GM12878 (cell line): ENCODE data around the gene RHBDD1. TPM values are rescaled to one million over a fixed set of nuclear protein-coding genes. Genes with fewer than 3 reads are reported as not detected.

ENCODE experiments used
- ATAC-seq: fragments of 200-7000 bp; cut with Tn5 transposase; 3 replicates; pipeline ENCODE4 v1.9.1; 2020; ENCODE audit warnings: mild to moderate bottlenecking, moderate library complexity
- BruUV-seq: library from RNA; stranded (reverse); fragments of 400-500 nt; replicated peaks from 2 replicates; lab custom pipeline; 2021; lab: Mats Ljungman, UMichigan
- CTCF ChIA-PET: fragments of 300-600 bp; sonication (Branson Sonifier 250); formaldehyde crosslinking; extraction: SDS; loops from one replicate; lab custom pipeline; 2021; ENCODE audit warnings: inconsistent platforms; lab: Yijun Ruan, JAX
- POLR2A ChIA-PET: fragments of 350-600 bp; formaldehyde crosslinking; extraction: SDS; loops from one replicate; lab custom pipeline; 2021; ENCODE audit warnings: inconsistent platforms; lab: Charles Lee
- RAD21 ChIA-PET: fragments of 300-600 bp; sonication (Branson Sonifier 250); formaldehyde crosslinking; loops from one replicate; lab custom pipeline; 2023; ENCODE audit warnings: antibody characterized with exemption; ENCODE audit not compliant: unreplicated experiment; lab: Charles Lee
- SMC1A ChIA-PET: fragments of 300-600 bp; sonication (Branson Sonifier 250); formaldehyde crosslinking; loops from one replicate; lab custom pipeline; 2023; ENCODE audit not compliant: unreplicated experiment, uncharacterized antibody; lab: Charles Lee
- DNase-seq: peaks from one replicate; pipeline ENCODE4 v3.0.0-alpha.2; 2011; ENCODE audit warnings: low read depth, low spot score
- FAIRE-seq: peaks from 3 replicates; lab custom pipeline; 2011; peaks lifted over from hg19 to GRCh38; lab: Jason Lieb, UNC
- H2AFZ ChIP-seq: 2 replicates; pipeline ENCODE4 v1.6.0; 2011; ENCODE audit warnings: low read depth, low read length, control low read depth; ENCODE audit not compliant: control insufficient read depth
- H3K27ac ChIP-seq: 2 replicates; pipeline ENCODE4 v1.5.1; 2011; ENCODE audit warnings: control low read depth; ENCODE audit not compliant: control insufficient read depth, insufficient read depth
- H3K27me3 ChIP-seq, 2 experiments: replicated peaks in 1 of 2; 2 replicates each; pipeline versions ENCODE4 v1.6.0 to v1.6.1; 2011; ENCODE audit warnings: low read length in 1 of 2; ENCODE audit not compliant: control insufficient read depth in 2 of 2, insufficient read depth in 2 of 2
- H3K36me3 ChIP-seq, 2 experiments: 2 replicates each; pipeline ENCODE4 v1.5.1; 2011; ENCODE audit warnings: low read length in 1 of 2; ENCODE audit not compliant: control insufficient read depth in 2 of 2, insufficient read depth in 2 of 2
- H3K4me1 ChIP-seq: 2 replicates; pipeline ENCODE4 v1.6.1; 2011; ENCODE audit warnings: mild to moderate bottlenecking, low read length, moderate library complexity, mixed read lengths; ENCODE audit not compliant: control insufficient read depth, insufficient read depth
- H3K4me2 ChIP-seq: 2 replicates; pipeline ENCODE4 v1.6.0; 2011; ENCODE audit warnings: control low read depth; ENCODE audit not compliant: control insufficient read depth, insufficient read depth
- H3K4me3 ChIP-seq: fragments of 200-600 bp; sonication (generic); 2 replicates; pipeline ENCODE4 v1.5.1; 2016
- H3K79me2 ChIP-seq: 2 replicates; pipeline ENCODE4 v1.6.0; 2011; ENCODE audit warnings: low read length; ENCODE audit not compliant: control insufficient read depth, insufficient read depth
- H3K9ac ChIP-seq: 2 replicates; pipeline ENCODE4 v1.8.0; 2011; ENCODE audit warnings: low read length, control low read depth, mixed read lengths; ENCODE audit not compliant: control insufficient read depth, insufficient read depth
- H3K9me3 ChIP-seq: replicated peaks from 3 replicates; pipeline ENCODE4 v1.5.1; 2011; ENCODE audit warnings: mild to moderate bottlenecking, low read length; ENCODE audit not compliant: control insufficient read depth, insufficient read depth
- H4K20me1 ChIP-seq: 2 replicates; pipeline ENCODE4 v1.6.0; 2011; ENCODE audit not compliant: control insufficient read depth, insufficient read depth
- BRCA1 ChIP-seq: IDR thresholded peaks from 2 replicates; pipeline ENCODE4 v1.6.1; 2011; ENCODE audit warnings: low read depth, low read length, improper control_type of control experiment
- CBFB ChIP-seq: IDR thresholded peaks from 2 replicates; pipeline ENCODE4 v1.6.1; 2016; ENCODE audit warnings: antibody characterized with exemption, low read depth
- CBX5 ChIP-seq: sonication (generic); IDR thresholded peaks from 2 replicates; pipeline ENCODE4 v1.6.1; 2016; ENCODE audit warnings: low read depth, moderate library complexity, mild to moderate bottlenecking, inconsistent platforms
- CEBPB ChIP-seq, 2 experiments: fragments of 150-350 bp in 1 of 2; IDR thresholded peaks; 2 replicates each; pipeline ENCODE4 v1.6.1; 2012 to 2014; ENCODE audit warnings: low read depth in 2 of 2, low read length in 2 of 2, borderline replicate concordance in 1 of 2, inconsistent platforms in 1 of 2
- DPF2 ChIP-seq: fragments of 450-650 bp; IDR thresholded peaks from 2 replicates; pipeline ENCODE4 v1.6.1; 2017; ENCODE audit warnings: mild to moderate bottlenecking
- EED ChIP-seq: sonication (generic); IDR thresholded peaks from 2 replicates; pipeline ENCODE4 v1.6.1; 2016; ENCODE audit warnings: antibody characterized with exemption, low read depth
- HDAC2 ChIP-seq: fragments of 200-600 bp; sonication (generic); IDR thresholded peaks from 2 replicates; pipeline ENCODE4 v1.6.1; 2017
- HSF1 ChIP-seq: fragments of 150-350 bp; IDR thresholded peaks from 2 replicates; pipeline ENCODE4 v1.6.1; 2014; ENCODE audit warnings: mild to moderate bottlenecking, low read depth, low read length
- MEF2B ChIP-seq: fragments of 450-650 bp; IDR thresholded peaks from 2 replicates; pipeline ENCODE4 v1.6.1; 2018; ENCODE audit warnings: mild to moderate bottlenecking, moderate library complexity; ENCODE audit not compliant: partially characterized antibody, poor library complexity, severe bottlenecking
- MTA2 ChIP-seq: fragments of 450-650 bp; IDR thresholded peaks from 2 replicates; pipeline ENCODE4 v1.6.1; 2016; ENCODE audit warnings: low read depth, mild to moderate bottlenecking, moderate library complexity
- MXI1 ChIP-seq: fragments of 150-350 bp; IDR thresholded peaks from 2 replicates; pipeline ENCODE4 v1.6.1; 2011; ENCODE audit warnings: low read depth, mild to moderate bottlenecking, inconsistent platforms, low read length, improper control_type of control experiment
- PAX8 ChIP-seq: fragments of 450-650 bp; IDR thresholded peaks from 2 replicates; pipeline ENCODE4 v1.6.1; 2017; ENCODE audit warnings: mild to moderate bottlenecking, moderate library complexity
- POLR2AphosphoS5 ChIP-seq: IDR thresholded peaks from 2 replicates; pipeline ENCODE4 v1.6.1; 2011; ENCODE audit warnings: mild to moderate bottlenecking, low read length, inconsistent platforms
- RB1 ChIP-seq: fragments of 450-650 bp; formaldehyde crosslinking; IDR thresholded peaks from 2 replicates; pipeline ENCODE4 v1.6.1; 2017; ENCODE audit warnings: mild to moderate bottlenecking, borderline replicate concordance
- SIN3A ChIP-seq: IDR thresholded peaks from 2 replicates; pipeline ENCODE4 v1.6.1; 2012; ENCODE audit warnings: low read depth, low read length, improper control_type of control experiment
- SIX5 ChIP-seq: IDR thresholded peaks from 2 replicates; pipeline ENCODE4 v1.6.1; 2011; ENCODE audit warnings: mild to moderate bottlenecking, low read depth, low read length, moderate library complexity; ENCODE audit not compliant: severe bottlenecking
- SRF ChIP-seq, 2 experiments: IDR thresholded peaks; 2 replicates each; pipeline ENCODE4 v1.6.1; 2011; ENCODE audit warnings: low read depth in 2 of 2, low read length in 2 of 2, mild to moderate bottlenecking in 1 of 2, moderate library complexity in 1 of 2
- STAT1 ChIP-seq: fragments of 450-650 bp; conservative IDR thresholded peaks from 2 replicates; pipeline ENCODE4 v1.6.1; 2014; ENCODE audit warnings: antibody characterized with exemption, mild to moderate bottlenecking
- TCF12 ChIP-seq: IDR thresholded peaks from 2 replicates; pipeline ENCODE4 v1.6.1; 2011; ENCODE audit warnings: low read depth, mild to moderate bottlenecking, low read length
- TCF7 ChIP-seq: IDR thresholded peaks from 2 replicates; pipeline ENCODE4 v1.6.1; 2014; ENCODE audit warnings: antibody characterized with exemption, borderline replicate concordance
- USF2 ChIP-seq: IDR thresholded peaks from 2 replicates; pipeline ENCODE4 v1.6.1; 2011; ENCODE audit warnings: low read depth, low read length, improper control_type of control experiment, borderline replicate concordance
- ZNF384 ChIP-seq: IDR thresholded peaks from 2 replicates; pipeline ENCODE4 v1.6.1; 2012; ENCODE audit warnings: low read depth, mild to moderate bottlenecking, low read length, improper control_type of control experiment, borderline replicate concordance
- ZNF622 ChIP-seq: fragments of 450-650 bp; IDR thresholded peaks from 2 replicates; pipeline ENCODE4 v1.6.1; 2017; ENCODE audit warnings: mild to moderate bottlenecking, inconsistent platforms
- WGBS: methylation state at CpG from one replicate; pipeline ENCODE4 v1.1.6; 2016; ENCODE audit warnings: low lambda C conversion rate; ENCODE audit not compliant: insufficient replicate concordance, insufficient coverage; ENCODE audit errors: missing lambda C conversion rate; 5-methylcytosine and 5-hydroxymethylcytosine counted together
- in situ Hi-C: fragments of 300-500 bp; cut with MboI; formaldehyde crosslinking; loops from 9 replicates; pipeline ENCODE4 v1.14.3; 2018; ENCODE audit warnings: mixed read lengths
- intact Hi-C: fragments of 100-400 bp; cut with micrococcal nuclease; formaldehyde crosslinking; loops from one replicate; pipeline ENCODE4 v1.14.2; 2022; ENCODE audit not compliant: unreplicated experiment
- polyA plus RNA-seq, 11 experiments: library from polyadenylated mRNA; depleted of rRNA in 4 of 11; unstranded in 6 of 11; stranded (reverse) in 5 of 11; fragments of >200 nt; fragmentation: Nextera tagmentation in 4 of 11; fragmentation: Illumina TruSeq in 1 of 11; extraction: Ambion mirVana in 4 of 11; extraction: Trizol in 1 of 11; gene quantifications; 1 replicate in 1 of 11; 2 replicates in 10 of 11; pipeline versions ENCODE4 v1.2.1 to v1.2.3, GENCODE V29; 2011 to 2016; ENCODE audit warnings: inconsistent platforms in 2 of 11, missing spikeins in 2 of 11, low read depth in 1 of 11
- total RNA-seq, 4 experiments: library from RNA; depleted of rRNA in 3 of 4; stranded (reverse); fragments of >200 nt in 3 of 4; fragmentation: Illumina TruSeq in 1 of 4; extraction: Trizol in 1 of 4; gene quantifications; 2 replicates each; pipeline versions ENCODE4 v1.2.1 to v1.2.3, GENCODE V29; 2013 to 2021

RHBDD1 gene
- total and polyA plus RNA-seq, 10 of the 15 experiments (the other 5 are each of a cell fraction or from before 2014, with no cell fraction given): 7.1 to 36.4 (median 14.7) TPM

GRCh38 chr2:226971084-226971483, 135.2 kb downstream of the RHBDD1 start (continued):
- TF ChIP-seq STAT1: no peak
- no peak for TF ChIP-seq ZNF622
- TF ChIP-seq BRCA1: no peak
- TF ChIP-seq HSF1: no peak
- TF ChIP-seq SIN3A: no peak
- TF ChIP-seq CBFB: no peak
- TF ChIP-seq, all 136 proteins: peak for 0

- intact Hi-C loops: loop anchor here (2.0 kb wide), 2 partner anchors 65 to 135 kb away; partner anchors contain the start of gene RHBDD1
- Histone ChIP-seq H3K27me3 (no peaks in the 10 kb centered on the region), H3K4me2 (peak overlapping the region; percentile 70; the same call in 1 of the 2 replicates), H3K9me3 (no peaks in the 10 kb centered on the region; the same call in 2 of the 3 replicates), H3K9ac (no peak overlapping the region), H3K79me2 (peaks cover 2% of the 10 kb centered on the region), H4K20me1 (no peaks in the 10 kb centered on the region), H3K36me3 (peaks cover 0 to 3% of the 10 kb centered on the region in 2 experiments; a peak in 1 of 4 replicates), H3K27ac (peak overlapping the region; percentile 75; the same call in 1 of the 2 replicates), H3K4me3 (peak overlapping the region; percentile 56; the same call in 1 of the 2 replicates), H3K4me1 (peaks cover 5% of the 10 kb centered on the region; the same call in 1 of the 2 replicates), H2AFZ (no peak overlapping the region)
- ChIA-PET CTCF (interaction anchor here (0.6 to 1.0 kb wide), 2 partner anchors 13 to 1939 kb away, joined by 4 to 5 read pairs; no protein-coding TSS in a partner anchor), RAD21 (no interaction called here), POLR2A (interaction anchor here (1.6 kb wide), 1 partner anchor 11 kb away, joined by 3 read pairs; no protein-coding TSS in a partner anchor), SMC1A (interaction anchor here (0.7 to 1.0 kb wide), 2 partner anchors 131 to 699 kb away, joined by 3 read pairs; no protein-coding TSS in a partner anchor)
- BruUV-seq: no TSS peak
- FAIRE-seq (no peak), ATAC-seq (peak; percentile 51), DNase-seq (no peak)
- in situ Hi-C loops: loop anchor here (5.0 kb wide), 1 partner anchor 134 kb away; the partner anchor contains the start of gene RHBDD1
- 65% methylated on average over 4 of the region's 4 CpGs for WGBS
- no peak for TF ChIP-seq HDAC2
- no peak for TF ChIP-seq CEBPB (IDR thresholded peaks at IDR 0.05; ENCODE audit: borderline replicate concordance in 1 of 2, low read depth in 2 of 2, low read length in 2 of 2)
- TF ChIP-seq RB1: no peak
- TF ChIP-seq PAX8: no peak
- TF ChIP-seq TCF7: no peak
- TF ChIP-seq ZNF384: peak; percentile 45; the same call in 1 of the 2 replicates
- no peak for TF ChIP-seq MTA2
- no peak for TF ChIP-seq STAT1
- TF ChIP-seq POLR2AphosphoS5: no peak
- TF ChIP-seq CBX5: no peak
- TF ChIP-seq SIX5: no peak
- no peak for TF ChIP-seq MEF2B
- TF ChIP-seq DPF2: no peak
- no peak for TF ChIP-seq MXI1
- TF ChIP-seq USF2: no peak; the same call in 1 of the 2 replicates
- no peak for TF ChIP-seq EED
- no peak for TF ChIP-seq SRF (IDR thresholded peaks at IDR 0.05; ENCODE audit: low read depth in 2 of 2, low read length in 2 of 2)
- peak; percentile 57; the same call in 1 of the 2 replicates for TF ChIP-seq TCF12
Observed at GRCh38 chr2:226971770-226972169, 135.9 kb downstream of the RHBDD1 start.
